Activated naive CD8-positive, alpha-beta T cell treated with anti-CD3 and anti-CD28 coated beads, Interleukin-2, amount 10 ng/mL, durations not matched to agents 7 days and 5 days (primary cell): ENCODE results near the gene PTPRN2. TPM values are rescaled to one million over a fixed set of nuclear protein-coding genes. Genes with fewer than 3 reads are reported as not detected.
"Not testable (repeated sequence)": the region's sequence is repeated elsewhere in the genome, so short reads cannot be mapped to it uniquely, and the experiment has no call there.

Experiments
- ATAC-seq: fragments of 150-1000 bp; cut with Tn5 transposase; one replicate; pipeline ENCODE4 v1.10.0; 2021; ENCODE audit warnings: low read depth, moderate library complexity
- POLR2A ChIA-PET: fragments of 350-600 bp; sonication (Branson Sonifier 250); formaldehyde crosslinking; loops from one replicate; lab custom pipeline; 2021; ENCODE audit warnings: antibody characterized with exemption; lab: Charles Lee
- DNase-seq: peaks from one replicate; pipeline ENCODE4 v3.0.0; 2021
- H3K27ac Mint-ChIP-seq: one replicate; pipeline ENCODE4 v1.8.0; 2022; ENCODE audit warnings: mild to moderate bottlenecking, mixed read lengths
- H3K27me3 Mint-ChIP-seq: one replicate; pipeline ENCODE4 v1.8.0; 2022; ENCODE audit warnings: mild to moderate bottlenecking, moderate library complexity, mixed read lengths
- H3K36me3 Mint-ChIP-seq: one replicate; pipeline ENCODE4 v1.8.0; 2021; ENCODE audit warnings: mild to moderate bottlenecking, mixed read lengths
- H3K4me1 Mint-ChIP-seq: one replicate; pipeline ENCODE4 v1.8.0; 2021; ENCODE audit warnings: mixed read lengths
- H3K4me3 Mint-ChIP-seq: one replicate; pipeline ENCODE4 v1.8.0; 2022; ENCODE audit warnings: mild to moderate bottlenecking, moderate library complexity, mixed read lengths
- H3K9me3 Mint-ChIP-seq: one replicate; pipeline ENCODE4 v1.8.0; 2021; ENCODE audit warnings: mixed read lengths
- total RNA-seq, 2 experiments: library from RNA; stranded (reverse); gene quantifications; one replicate each; pipeline ENCODE4 v1.2.3, GENCODE V29; 2021

The PTPRN2 gene
- total RNA-seq, 2 experiments from 2014 or later, result 4.5 to 4.9 TPM

DNA sequence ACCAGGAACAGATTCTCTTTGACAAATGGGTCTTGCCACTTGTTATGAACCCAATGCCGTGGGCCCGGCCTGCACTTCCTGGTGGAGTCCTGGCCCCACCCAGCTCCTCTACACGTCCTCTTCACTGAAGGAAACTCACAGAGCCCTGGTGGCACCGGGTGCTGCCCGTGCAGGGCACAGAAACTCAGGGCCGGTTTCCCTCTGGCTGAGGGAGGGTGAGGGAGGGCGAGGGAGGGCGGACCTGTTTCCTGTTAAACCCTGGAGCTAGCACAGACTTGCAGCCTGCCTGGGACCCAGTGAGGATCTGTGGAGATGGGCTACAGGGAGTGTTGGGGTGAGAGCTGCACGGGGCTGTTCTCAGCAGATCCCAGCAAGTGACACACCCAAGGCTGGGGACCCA is 596.3 kb downstream of the PTPRN2 start:
- no peak for ATAC-seq
- no peak overlapping the region for H3K27ac Mint-ChIP-seq

DNA sequence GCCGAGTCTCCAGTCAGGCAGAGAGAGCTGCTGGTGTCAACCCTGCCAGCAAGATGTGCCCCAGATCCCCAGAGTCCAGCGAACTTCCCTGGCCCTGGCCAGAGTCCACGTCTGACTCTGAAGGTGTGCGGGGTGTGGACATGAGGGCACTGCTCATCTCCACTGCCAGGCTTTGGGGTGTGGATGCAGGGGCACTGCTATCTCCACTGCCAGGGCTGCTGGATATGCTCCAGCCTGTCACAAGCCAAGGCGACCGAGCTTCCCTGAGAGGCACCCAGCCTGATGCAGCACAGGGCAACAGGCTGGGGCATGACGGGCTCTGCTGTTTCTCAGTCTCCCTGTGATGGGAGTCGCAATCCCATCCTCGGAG is 596.8 kb downstream of the PTPRN2 start:
- Mint-ChIP-seq H3K4me3 (no peak overlapping the region), H3K36me3 (no peaks in the 10 kb centered on the region), H3K4me1 (no peaks in the 10 kb centered on the region), H3K27me3 (no peaks in the 10 kb centered on the region), H3K9me3 (no peaks in the 10 kb centered on the region), H3K27ac (no peak overlapping the region)
- no peak for DNase-seq
- no peak for ATAC-seq
- POLR2A ChIA-PET, result no interaction called here

More for the DNA sequence above, 596.3 kb downstream of the PTPRN2 start:
- Mint-ChIP-seq H3K4me3 (no peak overlapping the region), H3K27me3 (no peaks in the 10 kb centered on the region), H3K9me3 (no peaks in the 10 kb centered on the region), H3K4me1 (no peaks in the 10 kb centered on the region), H3K36me3 (no peaks in the 10 kb centered on the region)
- DNase-seq, result no peak
- POLR2A ChIA-PET, result no interaction called here

DNA sequence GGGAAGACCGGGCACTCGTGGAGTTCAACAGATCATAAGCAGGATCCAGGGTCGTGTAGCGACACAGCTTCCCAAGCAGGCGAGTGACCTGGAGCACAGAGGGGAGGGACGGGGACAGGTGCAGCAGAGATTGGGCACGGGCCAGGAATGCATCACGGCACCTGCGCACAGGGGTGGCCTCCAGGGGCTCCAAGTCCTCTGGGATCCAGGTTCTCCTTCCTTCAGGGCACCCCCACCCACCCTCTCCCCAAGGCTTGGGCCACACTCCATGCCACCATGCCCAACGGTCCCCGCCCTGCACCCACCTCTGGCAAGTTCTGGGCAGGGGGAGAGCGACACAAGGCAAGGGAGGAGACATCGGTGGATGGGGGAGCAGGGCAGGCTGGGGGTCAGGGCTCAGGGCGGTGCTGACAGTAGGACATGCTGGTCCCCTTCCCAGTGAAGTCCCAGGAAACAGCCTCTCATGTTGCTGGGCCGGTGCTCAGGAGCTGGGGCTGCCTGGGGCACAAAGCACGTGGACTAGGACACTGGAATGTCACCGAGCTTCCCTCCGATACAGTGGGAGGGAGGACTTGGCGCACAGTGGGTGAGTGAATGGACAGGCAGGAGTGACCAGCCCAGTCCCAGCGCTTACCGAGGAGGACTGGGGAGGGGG is 597.3 kb downstream of the PTPRN2 start:
- no peak overlapping the region for H3K4me3 Mint-ChIP-seq
- DNase-seq (no peak), ATAC-seq (no peak)
- H3K9me3 Mint-ChIP-seq, result no peaks in the 10 kb centered on the region
- H3K4me1 Mint-ChIP-seq, result no peaks in the 10 kb centered on the region
- H3K27me3 Mint-ChIP-seq, result no peaks in the 10 kb centered on the region
- no peak overlapping the region for H3K27ac Mint-ChIP-seq
- POLR2A ChIA-PET, result no interaction called here
- no peaks in the 10 kb centered on the region for H3K36me3 Mint-ChIP-seq

DNA sequence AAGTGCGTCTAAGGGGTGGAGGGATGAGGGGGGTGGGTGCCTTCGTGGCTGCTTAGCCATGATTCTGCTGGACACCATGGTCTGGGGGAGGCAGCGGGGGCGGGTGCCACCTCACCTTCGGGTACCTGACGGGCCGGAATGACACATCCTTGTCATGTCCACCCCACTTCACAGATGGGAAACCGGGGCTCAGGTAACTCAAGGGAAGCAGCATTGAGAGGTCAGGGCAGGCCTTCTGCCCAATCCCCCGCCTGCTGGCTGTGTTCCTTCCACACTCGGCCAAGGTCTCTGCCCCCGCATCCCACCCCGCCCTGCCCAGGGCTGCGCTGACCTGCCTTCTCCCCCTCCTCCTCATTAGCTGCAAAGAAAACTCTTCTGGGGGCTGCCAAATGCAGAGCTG is 598.0 kb downstream of the PTPRN2 start:
- Mint-ChIP-seq H3K4me3 (no peak overlapping the region), H3K36me3 (no peaks in the 10 kb centered on the region), H3K4me1 (no peaks in the 10 kb centered on the region), H3K27ac (no peak overlapping the region), H3K27me3 (no peaks in the 10 kb centered on the region), H3K9me3 (peaks cover 2% of the 10 kb centered on the region)
- ATAC-seq (no peak), DNase-seq (no peak)
- POLR2A ChIA-PET, result no interaction called here

DNA sequence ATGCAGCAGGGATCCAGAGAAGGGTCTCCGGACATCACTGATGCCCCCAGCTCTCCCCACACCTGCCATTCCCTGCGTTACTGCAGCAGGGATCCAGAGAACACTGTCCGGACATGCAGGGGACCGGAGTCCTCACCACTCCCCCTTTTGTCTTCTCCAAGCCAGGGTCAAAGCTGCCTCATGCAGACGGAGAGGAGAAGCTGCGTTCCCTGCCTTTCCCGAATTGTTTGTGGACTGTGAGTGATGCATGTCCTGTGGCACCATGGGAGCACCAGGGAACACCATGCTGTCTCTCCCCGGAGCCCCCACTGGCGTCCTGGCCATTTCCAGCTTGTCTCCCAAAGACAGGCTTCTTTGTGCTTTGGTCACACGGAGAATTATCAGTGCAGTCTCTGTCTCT is 599.7 kb downstream of the PTPRN2 start:
- Mint-ChIP-seq H3K27me3 (no peaks in the 10 kb centered on the region), H3K4me1 (no peaks in the 10 kb centered on the region)
- POLR2A ChIA-PET, result no interaction called here

DNA sequence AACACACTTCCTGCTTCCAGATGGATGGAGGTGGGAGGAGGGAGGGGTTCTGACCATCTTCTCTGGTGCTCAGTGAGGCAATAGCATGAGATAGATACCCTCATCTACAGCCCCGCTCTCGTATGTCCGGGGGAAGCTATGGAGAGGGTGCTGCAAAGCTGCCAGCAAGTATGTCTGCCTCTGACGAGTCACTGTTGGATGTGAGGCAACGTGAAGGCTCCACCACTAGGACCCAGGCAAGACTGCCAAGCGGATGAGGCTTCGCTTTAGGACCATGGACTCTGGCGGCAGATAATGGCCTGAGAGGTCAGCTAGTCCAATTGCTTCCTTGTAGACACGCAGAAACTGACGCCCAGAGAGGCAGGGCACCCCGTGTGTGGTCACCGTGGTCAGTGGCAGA is 601.6 kb downstream of the PTPRN2 start:
- Mint-ChIP-seq H3K27ac (no peak overlapping the region), H3K4me3 (no peak overlapping the region), H3K4me1 (no peaks in the 10 kb centered on the region), H3K9me3 (peaks cover 3% of the 10 kb centered on the region), H3K27me3 (no peaks in the 10 kb centered on the region), H3K36me3 (no peaks in the 10 kb centered on the region)
- ATAC-seq (no peak), DNase-seq (no peak)
- POLR2A ChIA-PET, result no interaction called here

More for the DNA sequence above, 599.7 kb downstream of the PTPRN2 start:
- no peak for DNase-seq
- Mint-ChIP-seq H3K9me3 (peaks cover 3% of the 10 kb centered on the region), H3K4me3 (no peak overlapping the region), H3K36me3 (no peaks in the 10 kb centered on the region), H3K27ac (no peak overlapping the region)
- no peak for ATAC-seq

DNA sequence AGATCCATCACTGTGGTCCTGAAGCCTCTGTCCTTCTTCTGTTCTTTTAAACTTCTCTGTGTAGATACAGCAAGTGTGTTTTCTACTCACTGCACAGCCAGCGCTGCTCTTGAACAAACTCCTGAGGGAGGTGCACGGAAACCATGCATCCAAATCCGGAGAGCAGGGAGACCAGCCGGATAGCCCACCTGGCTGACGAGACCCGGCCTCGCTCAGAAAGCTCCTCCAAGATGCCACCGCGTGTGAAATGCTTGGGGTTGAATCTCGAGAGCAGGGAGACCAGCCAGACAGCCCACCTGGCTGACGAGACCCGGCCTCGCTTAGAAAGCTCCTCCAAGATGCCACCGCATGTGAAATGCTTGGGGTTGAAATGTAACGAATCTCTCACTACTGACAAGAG is 602.0 kb downstream of the PTPRN2 start:
- H3K27me3 Mint-ChIP-seq, result no peaks in the 10 kb centered on the region
- no peak overlapping the region for H3K4me3 Mint-ChIP-seq
- no peaks in the 10 kb centered on the region for H3K36me3 Mint-ChIP-seq
- H3K27ac Mint-ChIP-seq, result no peak overlapping the region
- no peaks in the 10 kb centered on the region for H3K4me1 Mint-ChIP-seq
- DNase-seq (no peak), ATAC-seq (no peak)
- POLR2A ChIA-PET, result no interaction called here
- peaks cover 3% of the 10 kb centered on the region for H3K9me3 Mint-ChIP-seq

DNA sequence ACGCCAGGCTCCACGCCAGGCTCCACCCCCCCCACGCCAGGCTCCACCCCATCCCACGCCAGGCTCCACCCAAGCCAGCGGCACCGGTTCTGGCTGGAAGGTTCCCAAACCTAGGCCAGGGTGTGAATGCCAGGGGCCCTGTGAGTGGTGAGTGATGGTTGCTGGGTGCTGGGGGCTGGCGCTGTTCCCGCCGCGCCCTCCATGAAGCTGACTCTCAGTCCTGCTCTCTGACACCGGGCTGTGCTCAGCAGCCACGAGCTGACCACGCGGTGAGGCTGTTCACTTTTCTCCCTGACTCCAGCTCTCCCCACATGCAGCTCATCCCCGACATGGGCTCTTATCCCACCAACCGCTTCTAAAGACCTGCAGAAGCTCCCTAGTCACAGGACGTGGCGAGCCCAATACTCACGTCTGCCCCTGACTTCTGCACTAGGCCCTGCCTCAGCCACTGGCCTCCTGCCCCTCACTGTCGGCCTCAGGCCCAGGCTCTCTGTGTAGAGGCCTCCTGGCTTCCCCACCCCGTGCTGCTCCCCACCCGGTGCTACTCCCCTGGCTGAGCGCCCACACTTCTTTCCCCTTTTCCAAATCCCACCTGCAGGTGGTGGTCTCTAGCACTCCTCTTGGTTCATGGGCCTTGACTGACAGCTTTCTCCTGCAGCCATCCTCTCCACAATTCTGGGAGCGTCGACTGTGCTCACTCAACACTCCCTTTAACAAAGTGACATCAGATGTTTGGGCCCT is 603.0 kb downstream of the PTPRN2 start:
- Mint-ChIP-seq H3K27me3 (no peaks in the 10 kb centered on the region), H3K4me1 (no peaks in the 10 kb centered on the region), H3K27ac (no peak overlapping the region), H3K36me3 (no peaks in the 10 kb centered on the region), H3K9me3 (peaks cover 3% of the 10 kb centered on the region), H3K4me3 (no peak overlapping the region)
- POLR2A ChIA-PET, result no interaction called here
- no peak for ATAC-seq
- no peak for DNase-seq

DNA sequence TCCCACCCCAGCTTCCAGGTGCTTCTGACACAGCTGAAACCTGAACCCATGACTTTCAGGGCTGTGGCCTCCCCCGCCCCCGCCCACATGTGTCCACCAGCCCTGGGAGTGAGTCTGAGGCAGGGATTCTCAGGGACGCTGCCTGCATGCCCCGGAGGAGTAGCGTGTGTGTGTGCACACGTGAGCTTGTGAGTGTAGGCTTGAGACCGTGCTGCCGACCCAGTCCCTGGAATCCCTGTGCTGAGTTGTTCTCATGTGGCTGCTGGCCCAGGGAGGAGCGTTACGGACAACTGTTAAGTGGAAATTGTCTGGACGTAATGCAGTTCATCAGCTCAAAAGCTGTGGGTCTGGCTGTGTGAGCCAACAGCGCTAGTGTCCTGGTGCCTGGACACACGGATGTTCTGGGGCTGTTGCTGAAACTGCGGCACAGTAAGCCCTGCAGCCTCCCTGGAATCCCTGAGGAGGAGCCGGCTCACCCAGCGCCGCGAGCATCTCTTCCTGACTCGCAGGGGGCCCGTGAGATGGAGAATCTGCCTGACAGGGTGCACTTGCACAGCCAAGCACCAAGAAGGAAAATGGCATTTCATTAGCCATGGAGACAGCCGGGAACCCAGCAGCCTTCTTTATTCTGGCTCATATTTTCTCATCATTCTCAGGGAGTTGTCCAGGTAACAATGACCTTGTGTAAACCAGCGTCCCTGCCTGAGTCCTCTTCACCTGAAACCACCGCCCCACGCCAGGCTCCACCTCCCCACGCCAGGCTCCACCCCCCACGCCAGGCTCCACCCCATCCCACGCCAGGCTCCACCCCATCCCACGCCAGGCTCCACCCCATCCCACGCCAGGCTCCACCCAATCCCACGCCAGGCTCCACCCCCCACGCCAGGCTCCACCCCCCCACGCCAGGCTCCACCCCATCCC is 603.9 kb downstream of the PTPRN2 start:
- ATAC-seq (no peak), DNase-seq (no peak)
- H3K4me1 Mint-ChIP-seq, result no peaks in the 10 kb centered on the region
- H3K9me3 Mint-ChIP-seq, result peaks cover 3% of the 10 kb centered on the region
- no peak overlapping the region for H3K27ac Mint-ChIP-seq
- no peaks in the 10 kb centered on the region for H3K27me3 Mint-ChIP-seq
- POLR2A ChIA-PET, result no interaction called here
- H3K4me3 Mint-ChIP-seq, result no peak overlapping the region
- H3K36me3 Mint-ChIP-seq, result no peaks in the 10 kb centered on the region

DNA sequence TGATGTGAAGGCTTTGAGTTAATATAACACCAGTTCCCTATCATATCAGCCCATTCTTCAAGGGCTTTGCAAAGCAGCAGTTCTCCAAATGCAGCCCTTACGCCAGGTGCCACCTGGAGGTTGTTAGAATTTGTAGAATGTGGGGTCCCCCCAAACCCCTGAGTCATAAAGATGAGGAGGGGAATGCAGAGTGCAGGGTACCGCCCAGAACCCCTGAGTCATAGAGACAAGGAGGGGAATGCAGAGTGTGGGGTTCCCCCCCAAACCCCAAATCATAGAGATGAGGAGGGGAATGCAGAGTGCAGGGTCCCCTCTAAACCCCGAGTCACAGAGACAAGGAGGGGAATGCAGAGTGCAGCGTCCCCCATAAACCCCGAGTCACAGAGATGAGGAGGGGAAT is 605.8 kb downstream of the PTPRN2 start:
- Mint-ChIP-seq H3K4me1 (no peaks in the 10 kb centered on the region), H3K9me3 (peaks cover 3% of the 10 kb centered on the region), H3K27me3 (no peaks in the 10 kb centered on the region), H3K4me3 (no peak overlapping the region), H3K36me3 (no peaks in the 10 kb centered on the region), H3K27ac (no peak overlapping the region)
- POLR2A ChIA-PET, result no interaction called here
- DNase-seq (no peak), ATAC-seq (no peak)

DNA sequence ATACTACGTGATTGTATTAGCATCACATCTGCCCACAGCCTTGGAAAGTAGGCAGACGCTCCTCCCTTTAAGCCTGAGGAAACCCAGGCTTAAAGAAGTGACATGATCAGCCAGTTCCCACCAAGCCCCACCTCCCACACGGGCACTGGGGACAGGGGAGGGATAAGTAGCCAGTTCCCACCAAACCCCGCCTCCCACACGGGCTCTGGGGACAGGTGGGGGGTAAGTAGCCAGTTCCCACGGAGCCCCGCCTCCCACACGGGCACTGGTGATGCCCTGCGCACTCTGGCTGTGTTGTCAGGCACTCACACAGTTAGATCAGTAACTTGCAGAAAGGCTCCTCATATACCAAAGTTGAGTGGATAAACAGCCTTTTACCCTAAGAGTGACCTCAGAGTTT is 606.8 kb downstream of the PTPRN2 start:
- Mint-ChIP-seq H3K36me3 (no peaks in the 10 kb centered on the region), H3K4me1 (no peaks in the 10 kb centered on the region), H3K27ac (no peak overlapping the region), H3K27me3 (no peaks in the 10 kb centered on the region), H3K9me3 (peaks cover 3% of the 10 kb centered on the region), H3K4me3 (no peak overlapping the region)
- no peak for DNase-seq
- POLR2A ChIA-PET, result no interaction called here
- no peak for ATAC-seq

DNA sequence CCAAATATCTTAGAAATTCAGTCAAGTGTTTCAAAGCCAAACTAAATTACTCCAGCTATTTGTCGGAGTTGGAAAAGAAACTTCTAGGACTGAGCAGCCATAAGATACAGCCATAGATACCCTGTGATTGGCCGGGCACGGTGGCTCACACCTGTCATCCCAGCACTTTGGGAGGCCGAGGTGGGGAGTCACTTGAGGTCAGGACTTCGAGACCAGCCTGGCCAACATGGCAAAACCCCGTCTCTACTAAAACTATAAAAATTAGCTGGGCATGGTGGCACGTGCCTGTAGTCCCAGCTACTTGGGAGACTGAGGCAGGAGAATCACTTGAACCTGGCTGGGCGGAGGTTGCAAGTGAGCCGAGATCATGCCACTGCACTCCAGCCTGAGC is 607.3 kb downstream of the PTPRN2 start:
- H3K27me3 Mint-ChIP-seq, H3K4me1 Mint-ChIP-seq, H3K36me3 Mint-ChIP-seq, POLR2A ChIA-PET, H3K4me3 Mint-ChIP-seq, H3K27ac Mint-ChIP-seq, H3K9me3 Mint-ChIP-seq, DNase-seq, ATAC-seq: not testable (repeated sequence)

DNA sequence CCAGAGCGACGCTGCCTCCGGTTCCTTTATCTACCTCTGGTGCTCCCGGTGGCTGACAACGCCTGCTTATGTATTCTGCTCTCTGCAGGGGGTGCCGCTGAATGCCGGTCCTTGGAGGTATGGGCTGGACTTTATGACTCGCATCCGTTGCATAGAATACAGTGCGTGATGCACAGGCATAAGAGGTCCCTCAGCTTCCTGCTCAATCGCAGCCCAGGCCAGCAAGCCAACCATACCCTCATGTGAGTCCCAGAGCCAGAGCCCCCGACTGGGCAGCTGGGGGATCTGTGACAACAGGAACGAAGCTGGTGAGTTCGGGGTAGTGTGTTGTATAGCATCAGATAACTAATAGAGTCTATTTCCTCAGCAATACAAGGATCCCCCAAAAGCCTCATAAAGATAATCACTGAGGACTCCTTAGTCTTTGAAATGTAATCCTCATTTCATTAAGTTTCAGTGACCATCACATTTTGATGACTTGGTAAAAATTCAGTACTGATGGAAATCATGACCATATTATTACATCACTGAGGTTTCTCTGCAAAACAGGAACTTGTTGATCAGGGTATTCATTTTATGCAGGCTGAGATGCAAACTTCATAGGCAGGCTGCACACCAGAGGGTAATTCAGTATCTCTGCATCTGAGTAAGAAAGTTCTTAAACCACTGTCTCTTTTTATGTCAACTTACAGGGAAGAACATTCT is 607.8 kb downstream of the PTPRN2 start:
- H3K4me1 Mint-ChIP-seq, result no peaks in the 10 kb centered on the region
- ATAC-seq (no peak), DNase-seq (no peak)
- H3K27ac Mint-ChIP-seq, result no peak overlapping the region
- no peak overlapping the region for H3K4me3 Mint-ChIP-seq
- POLR2A ChIA-PET, result no interaction called here
- peaks cover 5% of the 10 kb centered on the region for H3K9me3 Mint-ChIP-seq
- no peaks in the 10 kb centered on the region for H3K36me3 Mint-ChIP-seq
- H3K27me3 Mint-ChIP-seq, result no peaks in the 10 kb centered on the region
